GM10847 (cell line): ENCODE measurements around the gene FAM217A.

Source experiments
- POLR2A ChIP-seq: IDR thresholded peaks from 2 replicates; pipeline ENCODE4 v1.6.1; 2011; ENCODE audit not compliant: insufficient read length; ENCODE audit errors: extremely low read depth

FAM217A gene

GRCh38 chr6:4041480-4041879 is 37.5 kb downstream of the FAM217A start:
- TF ChIP-seq POLR2A, result no peak

DNA sequence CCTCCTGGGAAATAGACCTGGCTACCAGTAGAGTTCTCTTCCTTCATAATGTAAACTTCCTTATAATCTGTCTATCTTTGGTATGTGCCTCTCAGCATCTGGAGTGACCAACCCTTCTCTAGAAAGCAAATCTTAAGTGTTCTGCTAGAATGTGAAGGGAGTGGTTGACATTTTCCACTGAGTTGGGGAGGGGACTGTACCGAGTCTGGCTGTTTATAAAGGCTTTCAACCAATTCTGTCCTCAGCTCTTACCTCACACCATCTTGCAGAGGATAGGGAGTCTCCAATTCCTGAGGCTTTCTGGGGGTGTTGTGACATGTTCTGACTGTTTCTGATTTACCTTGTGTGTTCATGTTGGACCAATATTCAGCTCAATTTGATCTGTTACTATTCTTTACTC is 39.6 kb downstream of the FAM217A start:
- no peak for TF ChIP-seq POLR2A

DNA sequence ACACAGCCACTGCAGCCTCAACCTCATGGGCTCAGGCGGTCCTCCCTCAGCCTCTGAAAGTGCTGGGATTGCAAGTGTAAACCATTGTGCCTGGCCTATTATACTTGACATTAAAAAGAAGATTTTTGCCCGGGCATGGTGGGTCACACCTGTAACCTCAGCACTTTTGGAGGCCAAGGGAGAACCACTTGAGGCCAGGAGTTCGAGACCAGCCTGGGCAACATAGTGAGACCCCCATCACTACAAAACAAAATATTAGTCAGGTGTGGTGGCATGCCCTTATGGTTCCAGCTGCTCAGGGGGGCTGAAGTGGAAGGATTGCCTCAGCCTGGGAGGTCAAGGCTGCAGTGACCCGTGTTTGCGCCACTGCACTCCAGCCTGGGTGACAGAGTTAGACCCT is 42.4 kb downstream of the FAM217A start:
- TF ChIP-seq POLR2A, result no peak

DNA sequence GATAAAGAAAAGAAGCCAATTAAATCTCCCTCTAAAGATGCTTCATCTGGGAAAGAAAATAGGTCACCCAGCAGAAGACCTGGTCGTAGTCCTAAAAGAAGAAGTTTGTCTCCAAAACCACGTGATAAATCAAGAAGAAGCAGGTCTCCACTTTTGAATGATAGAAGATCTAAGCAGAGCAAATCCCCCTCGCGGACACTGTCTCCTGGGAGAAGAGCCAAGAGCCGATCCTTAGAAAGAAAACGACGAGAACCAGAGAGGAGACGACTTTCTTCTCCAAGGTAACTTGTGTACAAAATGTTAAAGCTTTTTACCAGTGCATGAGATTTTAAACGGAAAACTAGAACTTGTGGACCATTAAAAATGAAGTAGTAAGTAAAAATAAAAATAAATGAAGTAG is 46.5 kb downstream of the FAM217A start:
- TF ChIP-seq POLR2A, result no peak

GRCh38 chr6:4031442-4031841 is 47.5 kb downstream of the FAM217A start:
- TF ChIP-seq POLR2A, result no peak

DNA sequence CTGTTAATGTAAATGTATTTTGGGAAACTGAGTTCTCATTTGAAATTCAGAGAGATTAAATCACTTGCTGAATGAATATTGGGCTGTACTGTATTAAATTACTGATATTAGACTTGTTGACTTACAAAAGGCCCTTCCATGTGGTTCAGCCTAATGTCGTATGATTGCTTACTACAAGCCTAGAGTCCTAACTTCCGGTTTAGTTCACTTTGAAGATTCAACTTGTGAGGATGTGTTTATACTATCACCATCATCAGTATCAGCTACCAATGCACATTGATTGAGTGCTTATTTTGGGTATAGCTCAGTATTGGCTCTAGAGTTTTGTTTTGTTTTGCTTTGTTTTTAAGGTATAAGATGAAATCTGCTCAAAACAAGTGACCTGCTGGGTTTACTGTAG is 48.3 kb downstream of the FAM217A start:
- TF ChIP-seq POLR2A, result no peak

DNA sequence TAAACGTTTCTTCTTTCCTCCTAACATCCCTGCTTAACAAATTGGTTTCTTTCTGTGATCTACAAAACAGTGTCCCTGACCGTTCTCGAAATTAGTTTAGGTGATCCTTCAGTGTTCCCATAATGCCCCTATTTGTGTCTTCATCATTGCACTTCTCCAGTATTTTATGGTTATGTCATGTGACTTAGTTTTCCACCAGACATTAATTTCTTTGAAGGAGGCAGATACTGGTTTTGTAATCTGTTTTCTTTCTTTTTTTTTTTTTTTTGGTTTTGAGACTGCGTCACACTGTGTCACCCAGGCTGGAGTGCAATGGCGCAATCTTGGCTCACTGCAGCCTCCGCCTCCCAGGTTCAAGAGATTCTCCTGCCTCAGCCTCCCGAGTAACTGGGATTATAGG is 49.2 kb downstream of the FAM217A start:
- TF ChIP-seq POLR2A, result no peak

DNA sequence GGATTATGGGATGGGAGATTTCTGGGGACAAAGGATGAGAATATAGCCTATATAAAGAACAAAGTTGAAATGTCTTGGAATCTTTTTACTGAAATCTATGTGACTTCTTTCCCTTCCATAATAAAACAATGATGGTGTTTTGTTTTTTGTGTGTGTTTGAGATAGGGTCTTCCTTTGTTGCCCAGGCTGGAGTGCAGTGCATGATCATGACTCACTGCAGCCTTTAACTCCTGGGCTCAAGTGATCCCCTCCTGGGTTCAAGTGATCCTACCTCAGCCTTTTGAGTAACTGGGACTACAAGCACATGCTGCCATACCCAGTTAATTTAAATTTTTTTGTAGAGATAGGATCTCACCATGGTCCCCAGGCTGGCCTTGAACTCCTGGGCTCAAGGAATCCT is 50.9 kb downstream of the FAM217A start:
- no peak for TF ChIP-seq POLR2A

DNA sequence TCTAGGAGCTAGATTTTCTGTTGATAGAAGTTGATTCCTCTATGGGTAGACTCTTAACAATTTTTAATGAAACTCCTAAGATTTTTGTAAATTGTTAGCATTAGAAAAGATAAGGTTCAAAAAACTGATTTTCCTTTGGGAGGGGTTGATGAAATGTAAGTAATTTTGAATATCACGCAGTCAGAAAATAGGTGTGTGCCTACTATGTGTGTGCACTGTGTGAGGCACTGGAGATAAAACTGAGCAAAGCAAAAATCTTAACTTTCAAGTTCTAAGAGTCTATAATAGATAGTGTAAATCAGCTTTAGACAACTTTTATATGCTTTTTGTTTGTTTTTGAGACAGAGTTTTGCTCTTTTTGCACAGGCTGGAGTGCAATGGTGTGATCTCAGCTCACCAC is 53.3 kb downstream of the FAM217A start:
- TF ChIP-seq POLR2A, result no peak

- no peak for TF ChIP-seq POLR2A
These were observed 55.7 kb downstream of the FAM217A start for GRCh38 chr6:4023240-4023639.

GRCh38 chr6:4021854-4022695 is 56.9 kb downstream of the FAM217A start:
- no peak for TF ChIP-seq POLR2A

DNA sequence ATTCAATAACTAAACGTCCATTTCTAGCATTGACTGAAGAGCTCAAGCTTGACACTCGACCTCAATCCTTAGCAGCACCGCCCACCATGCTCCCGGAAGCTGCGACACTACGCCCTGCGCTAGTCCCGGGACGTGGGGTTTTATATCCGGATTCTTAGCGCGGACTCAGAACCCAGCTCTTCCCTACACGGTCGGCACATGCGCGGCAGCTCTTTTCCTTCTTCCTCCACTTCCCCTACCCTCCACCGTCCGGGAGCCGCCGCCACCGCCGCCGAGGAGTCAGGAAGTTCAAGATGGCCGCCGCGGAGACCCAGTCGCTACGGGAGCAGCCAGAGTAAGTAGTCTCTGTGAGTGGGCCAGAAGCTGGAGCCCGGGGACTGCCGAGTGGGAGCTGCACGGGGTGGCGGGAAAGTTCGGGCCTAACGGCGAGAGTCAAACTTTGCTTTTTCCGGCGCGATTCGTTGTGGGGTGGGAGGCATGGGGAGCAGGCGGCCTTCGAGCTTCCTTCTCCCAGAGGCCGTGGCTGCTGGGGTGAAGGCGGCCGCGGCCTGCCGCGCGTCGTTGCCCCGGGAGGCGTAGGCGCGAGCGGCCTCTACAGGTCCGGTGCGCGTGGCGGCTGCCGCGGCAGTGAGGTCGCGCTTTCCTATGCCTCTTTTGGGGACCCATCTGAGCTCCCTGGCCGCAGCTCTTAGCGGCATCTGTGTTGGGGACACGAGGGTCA is 57.6 kb downstream of the FAM217A start:
- TF ChIP-seq POLR2A, result peak; percentile 65

DNA sequence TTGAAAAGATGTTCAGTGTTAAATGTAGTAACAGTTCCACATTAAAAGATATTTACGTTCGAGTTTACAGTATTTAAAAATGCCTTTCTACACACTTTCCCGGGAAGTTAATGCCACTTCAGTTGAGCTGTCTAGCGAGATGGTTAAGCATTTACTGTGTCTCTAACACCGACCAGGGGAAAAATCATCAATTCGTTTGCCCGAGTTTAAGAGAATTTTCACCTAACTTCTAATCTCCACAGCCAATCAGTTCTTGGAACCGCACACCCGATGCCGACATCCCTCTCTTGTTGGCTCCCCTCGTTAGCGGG is 58.2 kb downstream of the FAM217A start:
- no peak for TF ChIP-seq POLR2A

GRCh38 chr6:4018924-4019236 is 60.1 kb downstream of the FAM217A start:
- no peak for TF ChIP-seq POLR2A
